Stimulated activated CD4-positive, alpha-beta T cell treated with anti-CD3 and anti-CD28 coated beads, TNF-alpha, amount 100 ng/mL, for 24 hours (primary cell): ENCODE results near the gene KATNB1.
"Not testable (repeated sequence)": the region's sequence is repeated elsewhere in the genome, so short reads cannot be mapped to it uniquely, and the experiment has no call there.

ENCODE experiments used
- DNase-seq, 3 experiments: peaks; one replicate each; pipeline ENCODE4 v3.0.0-alpha.2; 2020; ENCODE audit warnings: low read depth in 3 of 3

The KATNB1 gene

GRCh38 chr16:57725151-57725550 is 10.4 kb upstream of the KATNB1 start:
- no peak for DNase-seq

- DNase-seq: no peak
These were observed 10.0 kb upstream of the KATNB1 start for GRCh38 chr16:57725554-57725953.

DNA sequence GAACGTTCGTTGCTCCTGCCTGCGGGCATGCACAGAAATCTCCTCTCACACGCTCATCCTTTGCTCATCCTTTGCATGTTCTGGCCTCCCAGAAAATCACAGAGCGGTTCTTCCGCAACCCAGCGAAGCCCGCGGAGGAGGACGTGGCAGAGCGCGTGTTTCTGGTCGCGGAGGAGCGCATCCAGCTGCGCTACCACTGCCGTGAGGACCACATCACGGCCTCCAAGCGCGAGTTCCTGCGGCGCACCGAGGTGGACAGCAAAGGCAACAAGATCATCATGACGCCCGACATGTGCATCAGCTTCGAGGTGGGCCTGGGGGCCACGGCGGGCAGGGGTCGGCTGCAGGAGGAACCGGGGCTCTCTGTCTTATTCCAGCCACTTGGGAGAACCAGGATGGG is 9.6 kb upstream of the KATNB1 start:
- DNase-seq: no peak

- DNase-seq: no peak
These were observed 9.1 kb upstream of the KATNB1 start for GRCh38 chr16:57726433-57726947.

- no peak for DNase-seq
These were observed 8.0 kb upstream of the KATNB1 start for GRCh38 chr16:57727610-57728009.

DNA sequence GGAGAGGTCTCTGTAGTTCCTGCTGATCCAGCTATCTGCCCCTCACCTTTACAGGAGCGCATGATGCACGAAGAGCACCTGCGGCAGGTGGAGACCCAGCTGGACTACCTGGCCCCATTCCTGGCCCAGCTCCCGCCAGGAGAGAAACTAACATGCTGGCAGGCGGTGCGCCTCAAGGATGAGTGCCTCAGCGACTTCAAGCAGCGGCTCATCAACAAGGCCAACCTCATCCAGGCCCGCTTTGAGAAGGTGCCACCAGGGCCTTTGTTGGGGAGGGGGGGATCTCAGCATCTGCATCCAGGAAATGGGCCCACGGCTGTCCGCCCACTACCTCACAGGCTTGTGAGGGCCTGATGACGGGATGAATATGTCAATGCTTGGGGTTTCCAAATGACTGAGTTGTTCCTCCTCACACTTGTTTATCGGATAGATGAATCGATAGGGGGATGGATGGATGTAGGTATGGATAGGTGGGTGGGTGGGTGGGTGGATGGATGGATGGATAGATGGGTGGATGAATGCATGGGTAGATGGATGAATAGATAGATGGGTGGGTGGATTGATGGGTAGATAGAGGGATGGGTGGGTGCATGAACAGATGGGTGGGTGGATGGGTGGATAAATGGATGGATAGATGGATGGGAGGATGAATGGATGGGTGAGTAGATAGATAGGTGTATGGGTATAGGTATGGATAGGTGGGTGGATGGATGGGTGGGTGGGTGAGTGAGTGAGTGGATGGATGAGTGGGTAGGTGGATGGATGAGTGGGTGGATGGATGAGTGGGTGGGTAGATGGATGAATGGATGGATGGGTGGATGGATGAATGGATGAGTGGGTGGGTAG is 7.0 kb upstream of the KATNB1 start:
- no peak for DNase-seq

DNA sequence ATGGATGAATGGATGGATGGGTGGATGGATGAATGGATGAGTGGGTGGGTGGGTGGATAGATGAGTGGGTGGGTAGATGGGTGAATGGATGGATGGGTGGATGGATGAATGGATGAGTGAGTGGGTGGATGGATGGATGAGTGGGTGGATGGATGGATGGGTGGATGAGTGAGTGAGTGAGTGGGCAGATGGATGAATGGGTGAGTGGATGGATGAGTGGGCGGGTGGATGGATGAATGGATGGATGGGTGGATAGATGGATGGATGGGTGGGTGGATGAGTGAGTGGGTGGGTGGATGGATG is 6.4 kb upstream of the KATNB1 start:
- DNase-seq: no peak

GRCh38 chr16:57729852-57730251 is 5.7 kb upstream of the KATNB1 start:
- DNase-seq: not testable (repeated sequence)

DNA sequence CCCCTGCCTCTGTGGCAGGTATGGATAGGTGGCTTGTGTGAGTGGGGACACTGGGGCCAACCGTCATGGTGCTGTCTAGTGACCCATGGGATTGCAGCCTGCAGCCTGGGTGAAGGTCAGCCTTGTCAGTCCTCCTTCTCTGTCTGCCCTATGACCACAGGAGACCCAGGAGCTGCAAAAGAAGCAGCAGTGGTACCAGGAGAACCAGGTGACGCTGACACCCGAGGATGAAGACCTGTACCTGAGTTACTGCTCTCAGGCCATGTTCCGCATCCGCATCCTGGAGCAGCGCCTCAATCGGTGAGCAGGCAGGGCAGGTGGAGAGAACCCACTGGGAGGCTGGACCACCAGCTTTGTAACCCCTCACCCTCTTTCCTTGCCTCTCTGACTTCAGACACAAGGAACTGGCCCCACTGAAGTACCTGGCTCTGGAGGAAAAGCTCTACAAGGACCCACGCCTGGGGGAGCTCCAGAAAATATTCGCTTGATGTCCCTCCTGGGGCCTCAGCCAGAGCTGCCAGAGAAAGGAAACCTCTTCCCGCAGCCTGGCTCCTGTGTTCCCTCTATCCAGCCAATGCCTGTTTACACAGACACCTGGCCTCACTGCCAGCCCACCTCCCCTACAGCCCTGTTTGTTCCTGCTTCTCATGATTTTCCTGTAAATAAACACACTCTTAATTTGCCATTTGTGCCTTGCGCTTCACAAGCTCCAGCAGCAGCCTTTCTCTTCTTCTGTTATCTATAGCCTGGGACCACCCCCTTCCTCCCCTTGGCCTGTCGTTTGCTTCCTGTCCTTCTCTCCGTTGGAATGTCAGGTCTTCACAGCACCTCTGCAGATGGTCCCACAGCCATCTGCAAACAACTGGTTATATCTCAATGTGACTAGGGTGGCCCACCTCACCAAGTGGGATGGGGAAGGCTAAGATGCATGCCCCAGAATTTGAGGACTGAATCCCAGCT is 4.5 kb upstream of the KATNB1 start:
- DNase-seq: no peak

DNA sequence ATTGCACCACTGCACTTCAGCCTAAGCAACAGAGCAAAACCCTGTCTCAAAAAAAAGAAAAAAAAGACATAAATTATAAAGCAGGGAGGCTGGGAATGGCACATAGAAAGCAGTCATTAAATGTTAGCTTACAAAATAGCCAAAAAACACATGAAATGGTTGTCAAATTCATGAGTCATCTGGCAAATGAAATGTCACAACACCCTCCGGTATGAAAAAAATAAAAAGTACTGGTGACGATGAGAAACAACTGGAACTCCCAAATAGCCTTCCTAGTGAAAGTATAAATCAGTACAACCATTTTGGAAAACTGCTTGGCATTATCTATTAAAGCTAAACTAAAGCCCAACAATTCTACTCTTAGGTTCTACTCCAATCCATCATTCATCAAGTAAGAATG is 3.5 kb upstream of the KATNB1 start:
- DNase-seq: no peak

DNA sequence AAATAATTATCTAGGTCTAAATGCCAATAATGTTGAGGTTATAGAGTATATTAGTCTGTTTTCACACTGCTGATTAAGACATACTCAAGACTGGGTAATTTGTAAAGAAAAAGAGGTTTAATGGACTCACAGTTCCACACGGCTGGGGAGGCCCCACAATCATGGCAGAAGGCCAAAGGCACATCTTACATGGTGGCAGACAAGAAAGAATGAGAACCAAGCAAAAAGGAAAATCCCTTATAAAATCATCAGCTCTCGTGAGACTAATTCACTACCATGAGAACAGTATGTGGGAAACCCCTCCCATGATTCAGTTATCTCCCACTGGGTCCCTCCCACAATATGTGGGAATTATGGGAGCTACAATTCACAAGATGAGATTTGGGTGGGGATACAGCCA is 2.9 kb upstream of the KATNB1 start:
- DNase-seq: no peak

DNA sequence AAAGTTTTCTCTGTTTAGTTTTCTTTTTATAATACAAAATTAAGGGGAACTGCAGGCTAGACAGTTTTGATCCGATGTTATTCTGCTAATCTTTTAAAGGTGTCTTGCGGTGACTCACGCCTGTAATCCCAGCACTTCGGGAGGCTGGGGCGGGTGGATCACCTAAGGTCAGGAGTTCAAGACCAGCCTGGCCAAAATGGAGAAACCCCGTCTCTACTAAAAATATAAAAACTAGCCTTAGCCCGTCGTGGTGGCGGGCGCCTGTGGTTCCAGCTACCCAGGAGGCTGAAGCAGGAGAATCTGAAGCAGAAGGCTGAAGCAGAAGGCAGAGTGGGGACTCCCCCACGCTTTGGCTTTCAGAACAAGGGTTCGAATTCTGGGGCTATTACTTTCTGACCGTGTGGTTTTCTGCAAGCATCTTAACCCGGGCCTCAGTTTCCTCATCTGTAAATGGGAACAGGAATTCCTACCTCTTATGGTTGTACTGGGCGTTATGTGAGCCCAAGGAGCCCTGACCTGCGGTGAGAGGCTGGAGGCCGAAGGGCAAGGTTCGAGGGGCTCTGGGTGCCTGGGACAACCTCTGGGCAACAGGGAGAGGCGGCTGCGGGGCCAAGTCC is 1.2 kb upstream of the KATNB1 start:
- DNase-seq: no peak

GRCh38 chr16:57734925-57735754 is 430 bp upstream of the KATNB1 start:
- peak; percentile 94 to 98 (median 96) for DNase-seq

DNA sequence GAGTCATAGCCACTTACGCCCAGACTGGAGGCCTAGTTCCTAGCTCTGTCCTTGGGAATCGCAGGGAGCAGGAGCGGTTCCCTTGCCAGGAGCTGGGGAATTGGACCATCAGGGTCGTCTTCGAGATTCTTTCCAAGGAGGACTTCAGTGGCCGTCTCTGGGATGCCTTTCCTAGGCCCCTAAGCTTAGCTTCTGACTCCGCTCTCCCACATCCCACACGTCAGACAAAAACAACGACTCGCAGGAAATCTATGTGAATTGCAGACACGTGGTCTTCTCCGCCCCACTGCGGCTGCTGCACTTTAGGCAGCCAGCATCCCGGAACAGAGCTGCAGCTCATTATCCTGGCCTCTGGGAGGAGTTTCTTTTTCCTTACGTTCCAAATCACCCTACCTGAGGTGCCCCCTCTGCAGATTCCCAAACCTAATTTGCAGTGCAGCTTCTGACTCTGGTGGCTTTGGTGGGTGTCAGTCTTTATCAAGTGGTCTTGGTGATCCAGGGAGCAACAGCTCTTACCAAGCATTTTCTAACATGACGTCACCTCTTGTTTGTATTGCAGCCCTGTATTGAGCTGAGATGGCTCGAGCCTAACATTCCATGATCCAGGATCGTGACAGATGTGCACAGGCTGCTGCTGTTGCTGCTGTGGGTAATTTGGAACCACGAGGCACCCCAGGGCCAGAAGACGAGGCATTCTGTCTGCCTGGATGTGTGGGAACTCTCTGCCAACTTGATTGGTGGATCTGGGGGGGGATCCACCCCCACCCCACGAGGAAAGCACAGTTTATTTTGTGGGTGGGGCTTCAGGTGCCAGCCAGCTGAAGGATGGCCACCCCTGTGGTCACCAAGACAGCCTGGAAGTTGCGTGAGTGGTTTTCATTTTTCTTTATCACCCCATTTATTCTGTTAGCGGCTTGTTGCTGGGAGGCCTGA is 1.1 kb downstream of the KATNB1 start:
- DNase-seq: peak in 2 of 3 experiments; percentile 13 to 34

- DNase-seq: no peak
These were observed 3.3 kb downstream of the KATNB1 start for GRCh38 chr16:57738844-57739243.

DNA sequence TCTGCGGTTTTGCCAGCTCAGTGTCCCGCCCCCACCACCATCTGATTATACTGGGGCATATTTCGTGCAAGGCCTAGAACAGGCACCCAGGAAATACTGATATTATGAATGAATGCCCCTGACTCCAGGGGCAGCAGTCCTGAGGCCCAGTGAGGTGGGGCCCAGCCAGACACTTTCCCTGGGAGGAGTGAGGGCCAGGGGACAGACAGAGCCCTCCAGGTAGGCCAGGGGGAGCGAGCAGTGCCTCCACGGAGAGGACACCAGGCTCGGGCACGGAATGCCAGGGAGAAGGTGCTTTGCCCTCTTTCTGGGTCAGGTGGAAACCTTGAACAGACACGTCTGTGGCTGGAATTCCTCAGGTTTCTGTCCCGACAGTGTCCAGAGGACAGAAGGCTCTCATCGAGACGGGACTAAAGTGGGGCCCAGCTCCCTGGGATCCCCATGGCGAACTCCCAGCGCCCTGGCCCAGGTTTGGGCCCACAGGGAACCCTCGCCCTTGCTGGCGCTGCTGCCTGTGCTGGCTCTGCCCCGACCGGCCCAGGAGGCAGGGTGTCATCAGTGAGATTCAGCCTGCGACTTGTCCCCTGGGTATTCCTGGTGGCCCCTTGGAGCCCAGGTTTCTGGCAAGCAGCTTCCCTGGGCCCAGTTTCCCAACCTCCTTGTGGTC is 4.3 kb downstream of the KATNB1 start:
- DNase-seq: no peak

- DNase-seq: no peak
These were observed 5.0 kb downstream of the KATNB1 start for GRCh38 chr16:57740423-57741071.

- DNase-seq: no peak
These were observed 6.2 kb downstream of the KATNB1 start for GRCh38 chr16:57741660-57742191.

DNA sequence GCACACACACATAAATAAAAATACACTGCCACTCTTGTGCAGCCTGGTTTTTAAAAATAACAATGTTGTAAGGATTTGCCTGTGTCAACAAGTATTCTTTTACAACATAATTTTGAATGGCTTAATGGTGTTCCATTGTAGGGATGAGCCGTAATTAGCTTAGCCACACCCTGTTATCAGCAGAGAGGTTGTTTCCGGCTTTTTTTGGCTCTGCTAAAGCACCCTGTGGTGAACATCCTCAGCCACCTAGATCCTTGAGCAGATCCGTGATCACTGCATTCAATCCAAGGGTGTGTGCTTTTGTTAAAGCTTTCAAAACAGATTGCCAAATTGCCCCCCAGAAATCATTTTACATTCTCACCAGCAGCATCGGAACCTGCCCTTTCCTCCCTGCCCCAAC is 7.0 kb downstream of the KATNB1 start:
- no peak for DNase-seq
